Measurements from ENCODE around the gene LTBP3. TPM values are rescaled to one million over a fixed set of nuclear protein-coding genes. Genes with fewer than 3 reads are reported as not detected.
A peak's percentile ranks its signal among the peaks of the same experiment; 100 is the strongest.

The LTBP3 gene
- polyA plus RNA-seq, result 10 to 100 TPM; 32.8 to 36.4 TPM

DNA sequence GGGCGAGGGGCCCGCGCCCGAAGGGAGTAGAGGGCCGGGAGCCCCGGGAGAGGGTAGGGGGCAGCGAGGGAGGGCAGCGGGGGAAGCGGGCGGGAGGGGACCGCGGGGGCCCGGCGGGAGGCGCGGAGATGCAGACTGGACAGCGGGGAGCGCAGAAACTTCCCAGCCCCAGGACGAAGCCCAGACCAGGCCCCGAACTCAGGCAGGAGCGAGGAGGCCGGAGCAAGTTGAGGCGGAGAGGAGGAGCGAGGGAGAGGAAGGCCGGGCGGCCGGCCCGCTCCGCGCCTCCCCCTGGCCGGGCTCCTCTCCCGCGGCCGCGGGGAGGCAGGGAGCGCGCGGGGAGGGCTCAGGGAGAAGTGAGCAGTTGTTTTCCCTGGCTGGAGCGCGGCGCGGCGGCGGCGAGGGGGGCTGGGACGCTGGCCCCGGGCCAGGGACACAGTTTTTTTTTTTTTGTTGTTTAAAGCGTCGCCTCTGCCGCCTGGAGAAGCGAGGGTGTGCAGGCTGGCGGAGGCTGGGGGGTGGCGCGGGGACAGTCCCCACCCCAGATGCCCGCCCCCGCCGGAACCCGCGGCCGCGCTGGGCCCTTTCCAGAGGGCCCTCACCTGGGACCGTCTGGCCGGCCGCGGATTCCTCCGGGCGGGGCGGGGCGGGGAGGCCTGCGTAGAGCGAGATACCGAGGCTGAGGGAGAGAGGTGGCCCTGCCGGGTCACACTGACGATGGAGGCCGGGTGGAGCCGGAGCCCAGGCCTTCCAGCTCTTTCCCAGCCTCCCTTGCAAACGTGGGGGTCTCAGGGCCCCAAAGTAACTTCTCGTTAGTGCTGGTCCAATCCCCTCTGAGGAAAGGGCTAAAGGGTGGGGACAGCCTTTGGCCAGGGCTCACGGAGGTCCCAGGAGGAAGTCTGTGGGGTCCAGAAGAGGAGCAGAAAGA, at the start of gene LTBP3:
LTBP3 (minus strand) TSS at position 358 of the 928 bp plus-strand sequence. CDS start 400 bp downstream, outside the sequence.
- H3K27me3 ChIP-seq (ENCODE audit: control insufficient read depth in 1 of 2, insufficient read depth in 2 of 2, low read length in 2 of 2), result no peaks in the 10 kb centered on the region
- H3K4me3 ChIP-seq (ENCODE audit: low read depth in 1 of 2, low read length in 2 of 2), result peak within 1 kb of the TSS; percentile 50 to 52
- H3K27ac ChIP-seq (ENCODE audit: low read depth in 2 of 2, low read length in 1 of 2), result peak within 1 kb of the TSS; percentile 88 to 94
- peaks cover 15 to 34% of the 10 kb centered on the region in 2 donors for H3K4me1 ChIP-seq (ENCODE audit: control insufficient read depth in 2 of 2, insufficient read depth in 2 of 2, low read length in 1 of 2)
- WGBS, 2 donors, result 1% methylated on average over 51 to 79 of the region's 79 CpGs
- H3K9me3 ChIP-seq (ENCODE audit: control insufficient read depth in 2 of 2, insufficient read depth in 1 of 2, low read depth in 1 of 2, low read length in 1 of 2), result no peaks in the 10 kb centered on the region
- no peaks in the 10 kb centered on the region for H3K36me3 ChIP-seq (ENCODE audit: control insufficient read depth in 2 of 2, insufficient read depth in 2 of 2, low read length in 1 of 2)

- peaks cover 7 to 31% of the 10 kb centered on the region in 2 donors for H3K36me3 ChIP-seq (ENCODE audit: control insufficient read depth in 2 of 2, insufficient read depth in 2 of 2, low read length in 1 of 2)
- peaks cover 9 to 18% of the 10 kb centered on the region in 2 donors for H3K4me1 ChIP-seq (ENCODE audit: control insufficient read depth in 2 of 2, insufficient read depth in 2 of 2, low read length in 1 of 2)
- H3K4me3 ChIP-seq (ENCODE audit: low read depth in 1 of 2, low read length in 2 of 2), result peak overlapping the region; percentile 21 to 22
- H3K27me3 ChIP-seq (ENCODE audit: control insufficient read depth in 1 of 2, insufficient read depth in 2 of 2, low read length in 2 of 2), result no peaks in the 10 kb centered on the region
- H3K27ac ChIP-seq (ENCODE audit: low read depth in 2 of 2, low read length in 1 of 2), result peak overlapping the region; percentile 54 to 79
- WGBS, 2 donors, result 26 to 30% methylated on average over 65 to 67 of the region's 67 CpGs
- H3K9me3 ChIP-seq (ENCODE audit: control insufficient read depth in 2 of 2, insufficient read depth in 1 of 2, low read depth in 1 of 2, low read length in 1 of 2), result no peaks in the 10 kb centered on the region
These were observed 48.9 kb upstream of the LTBP3 start for GRCh38 chr11:65606876-65607613.

GRCh38 chr11:65604258-65604657, 46.1 kb upstream of the LTBP3 start:
- no peak overlapping the region for H3K27ac ChIP-seq (ENCODE audit: low read depth in 2 of 2, low read length in 1 of 2)
- peaks cover 7 to 32% of the 10 kb centered on the region in 2 donors for H3K36me3 ChIP-seq (ENCODE audit: control insufficient read depth in 2 of 2, insufficient read depth in 2 of 2, low read length in 1 of 2)
- H3K27me3 ChIP-seq (ENCODE audit: control insufficient read depth in 1 of 2, insufficient read depth in 2 of 2, low read length in 2 of 2), result no peaks in the 10 kb centered on the region
- no peak overlapping the region for H3K4me3 ChIP-seq (ENCODE audit: low read depth in 1 of 2, low read length in 2 of 2)
- 94 to 95% methylated on average over 1 of the region's 1 CpG for WGBS, 2 donors
- peaks cover 7 to 10% of the 10 kb centered on the region in 2 donors for H3K4me1 ChIP-seq (ENCODE audit: control insufficient read depth in 2 of 2, insufficient read depth in 2 of 2, low read length in 1 of 2)
- no peaks in the 10 kb centered on the region for H3K9me3 ChIP-seq (ENCODE audit: control insufficient read depth in 2 of 2, insufficient read depth in 1 of 2, low read depth in 1 of 2, low read length in 1 of 2)

GRCh38 chr11:65599955-65600246, 41.7 kb upstream of the LTBP3 start:
- no peak overlapping the region for H3K4me3 ChIP-seq (ENCODE audit: low read depth in 1 of 2, low read length in 2 of 2)
- H3K9me3 ChIP-seq (ENCODE audit: control insufficient read depth in 2 of 2, insufficient read depth in 1 of 2, low read depth in 1 of 2, low read length in 1 of 2), result no peaks in the 10 kb centered on the region
- H3K36me3 ChIP-seq (ENCODE audit: control insufficient read depth in 2 of 2, insufficient read depth in 2 of 2, low read length in 1 of 2), result peaks cover 17 to 31% of the 10 kb centered on the region in 2 donors
- WGBS, 2 donors, result 93 to 98% methylated on average over 6 of the region's 6 CpGs
- H3K27ac ChIP-seq (ENCODE audit: low read depth in 2 of 2, low read length in 1 of 2), result no peak overlapping the region
- H3K27me3 ChIP-seq (ENCODE audit: control insufficient read depth in 1 of 2, insufficient read depth in 2 of 2, low read length in 2 of 2), result no peaks in the 10 kb centered on the region
- peaks cover 7 to 8% of the 10 kb centered on the region in 2 donors for H3K4me1 ChIP-seq (ENCODE audit: control insufficient read depth in 2 of 2, insufficient read depth in 2 of 2, low read length in 1 of 2)

DNA sequence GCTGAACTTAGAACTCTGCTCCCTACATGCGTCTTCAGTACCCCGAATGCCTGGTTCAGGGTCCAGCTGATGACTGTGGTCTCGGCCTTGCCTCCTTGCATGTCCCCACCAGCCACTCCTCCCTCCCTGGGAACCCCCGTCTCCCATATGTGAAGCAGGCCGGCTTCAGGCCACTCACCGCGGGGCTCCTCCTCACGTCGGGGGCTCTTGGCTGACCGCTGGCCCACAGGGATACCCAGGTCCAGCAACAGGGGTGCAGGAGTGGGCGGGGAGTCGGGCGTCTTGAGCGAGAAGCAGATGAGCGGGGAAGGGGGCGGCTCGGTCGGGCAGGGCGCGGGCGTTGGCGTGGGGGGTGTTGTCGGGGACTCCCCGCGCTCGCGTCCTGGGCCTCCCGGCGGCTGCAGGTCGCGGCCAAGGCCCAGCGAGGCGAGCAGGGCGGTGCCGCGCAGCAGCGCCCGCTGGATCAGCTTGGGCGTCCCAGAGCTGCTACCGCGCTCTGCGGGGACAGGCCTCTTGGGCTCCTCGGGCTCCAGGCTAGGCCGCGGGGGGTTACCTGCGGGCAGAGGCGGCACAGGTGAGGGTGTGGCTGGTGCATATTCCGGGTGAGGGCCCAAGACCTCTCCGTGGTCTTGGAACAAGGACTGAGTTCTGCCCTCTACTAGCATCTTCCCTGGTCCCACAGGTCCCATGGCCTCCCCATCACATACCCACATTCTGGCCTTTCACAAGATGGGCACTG, 41.2 kb upstream of the LTBP3 start:
- peaks cover 7 to 10% of the 10 kb centered on the region in 2 donors for H3K4me1 ChIP-seq (ENCODE audit: control insufficient read depth in 2 of 2, insufficient read depth in 2 of 2, low read length in 1 of 2)
- no peak overlapping the region for H3K27ac ChIP-seq (ENCODE audit: low read depth in 2 of 2, low read length in 1 of 2)
- H3K9me3 ChIP-seq (ENCODE audit: control insufficient read depth in 2 of 2, insufficient read depth in 1 of 2, low read depth in 1 of 2, low read length in 1 of 2), result no peaks in the 10 kb centered on the region
- no peak overlapping the region for H3K4me3 ChIP-seq (ENCODE audit: low read depth in 1 of 2, low read length in 2 of 2)
- H3K36me3 ChIP-seq (ENCODE audit: control insufficient read depth in 2 of 2, insufficient read depth in 2 of 2, low read length in 1 of 2), result peaks cover 13 to 26% of the 10 kb centered on the region in 2 donors
- 82 to 88% methylated on average over 48 to 49 of the region's 49 CpGs for WGBS, 2 donors
- no peaks in the 10 kb centered on the region for H3K27me3 ChIP-seq (ENCODE audit: control insufficient read depth in 1 of 2, insufficient read depth in 2 of 2, low read length in 2 of 2)

GRCh38 chr11:65598258-65598699, 40.1 kb upstream of the LTBP3 start:
- H3K9me3 ChIP-seq (ENCODE audit: control insufficient read depth in 2 of 2, insufficient read depth in 1 of 2, low read depth in 1 of 2, low read length in 1 of 2), result no peaks in the 10 kb centered on the region
- no peaks in the 10 kb centered on the region for H3K27me3 ChIP-seq (ENCODE audit: control insufficient read depth in 1 of 2, insufficient read depth in 2 of 2, low read length in 2 of 2)
- WGBS, 2 donors, result 88 to 89% methylated on average over 16 of the region's 16 CpGs
- no peak overlapping the region for H3K27ac ChIP-seq (ENCODE audit: low read depth in 2 of 2, low read length in 1 of 2)
- peaks cover 13 to 23% of the 10 kb centered on the region in 2 donors for H3K36me3 ChIP-seq (ENCODE audit: control insufficient read depth in 2 of 2, insufficient read depth in 2 of 2, low read length in 1 of 2)
- peaks cover 10 to 19% of the 10 kb centered on the region in 2 donors for H3K4me1 ChIP-seq (ENCODE audit: control insufficient read depth in 2 of 2, insufficient read depth in 2 of 2, low read length in 1 of 2)
- H3K4me3 ChIP-seq (ENCODE audit: low read depth in 1 of 2, low read length in 2 of 2), result no peak overlapping the region

DNA sequence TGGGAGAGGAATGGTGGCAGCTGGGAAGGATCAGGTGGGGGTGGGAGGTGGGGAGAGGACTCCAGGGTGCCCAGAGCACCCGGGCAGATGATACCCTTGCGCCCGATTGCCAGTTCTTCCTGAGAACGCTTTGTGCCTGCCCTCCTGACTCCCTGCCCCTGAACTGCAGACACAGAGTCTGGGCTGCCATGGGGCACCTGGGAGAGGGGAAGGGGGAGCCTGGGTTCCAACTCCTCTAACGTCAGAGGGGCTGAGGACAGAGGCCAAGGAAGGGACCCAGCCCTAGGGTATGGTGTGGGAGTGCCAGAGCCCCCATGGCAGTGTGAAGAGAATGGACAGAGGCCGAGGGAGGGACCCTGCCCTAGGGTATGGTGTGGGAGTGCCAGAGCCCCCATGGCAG, 38.4 kb upstream of the LTBP3 start:
- Histone ChIP-seq H3K27ac (ENCODE audit: low read depth in 2 of 2, low read length in 1 of 2) (no peak overlapping the region), H3K4me1 (ENCODE audit: control insufficient read depth in 2 of 2, insufficient read depth in 2 of 2, low read length in 1 of 2) (peaks cover 10 to 32% of the 10 kb centered on the region in 2 donors), H3K27me3 (ENCODE audit: control insufficient read depth in 1 of 2, insufficient read depth in 2 of 2, low read length in 2 of 2) (no peaks in the 10 kb centered on the region), H3K9me3 (ENCODE audit: control insufficient read depth in 2 of 2, insufficient read depth in 1 of 2, low read depth in 1 of 2, low read length in 1 of 2) (no peaks in the 10 kb centered on the region), H3K4me3 (ENCODE audit: low read depth in 1 of 2, low read length in 2 of 2) (no peak overlapping the region), H3K36me3 (ENCODE audit: control insufficient read depth in 2 of 2, insufficient read depth in 2 of 2, low read length in 1 of 2) (peaks cover 13 to 33% of the 10 kb centered on the region in 2 donors)
- WGBS, 2 donors, result 75 to 78% methylated on average over 6 of the region's 6 CpGs

- peak within 1 kb of the TSS in 1 of 2 donors; percentile 10 for H3K4me3 ChIP-seq (ENCODE audit: low read depth in 1 of 2, low read length in 2 of 2)
- peak within 1 kb of the TSS in 1 of 2 donors; percentile 81 for H3K27ac ChIP-seq (ENCODE audit: low read depth in 2 of 2, low read length in 1 of 2)
These were observed 37.6 kb upstream of the LTBP3 start, which contains the start of gene KCNK7 for GRCh38 chr11:65595543-65596281. KCNK7 (minus strand) TSS chr11:65595800; CDS start chr11:65595772, 28 bp downstream.

More at GRCh38 chr11:65595543-65596281, 37.6 kb upstream of the LTBP3 start, which contains the start of gene KCNK7:
- Histone ChIP-seq H3K9me3 (ENCODE audit: control insufficient read depth in 2 of 2, insufficient read depth in 1 of 2, low read depth in 1 of 2, low read length in 1 of 2) (no peaks in the 10 kb centered on the region), H3K4me1 (ENCODE audit: control insufficient read depth in 2 of 2, insufficient read depth in 2 of 2, low read length in 1 of 2) (peaks cover 10 to 32% of the 10 kb centered on the region in 2 donors), H3K36me3 (ENCODE audit: control insufficient read depth in 2 of 2, insufficient read depth in 2 of 2, low read length in 1 of 2) (peaks cover 13 to 33% of the 10 kb centered on the region in 2 donors), H3K27me3 (ENCODE audit: control insufficient read depth in 1 of 2, insufficient read depth in 2 of 2, low read length in 2 of 2) (no peaks in the 10 kb centered on the region)
- 52 to 54% methylated on average over 12 of the region's 12 CpGs for WGBS, 2 donors

Data from esophagus (tissue), 2 donors.